Brain microvascular endothelial cell (primary cell): ENCODE data around the gene ELMO1.

Experiments used
- DNase-seq: peaks from one replicate; pipeline ENCODE4 v3.0.0-alpha.2; 2020
- H3K27ac ChIP-seq: fragments of 250-450 bp; sonication (Bioruptor Pico); 2 replicates; pipeline ENCODE4 v1.5.1; 2020; ENCODE audit warnings: mild to moderate bottlenecking, moderate library complexity
- H3K27me3 ChIP-seq: fragments of 250-450 bp; sonication (Bioruptor Pico); replicated peaks from 2 replicates; pipeline ENCODE4 v1.5.1; 2020; ENCODE audit warnings: mild to moderate bottlenecking
- H3K36me3 ChIP-seq: fragments of 250-450 bp; sonication (Bioruptor Pico); replicated peaks from 2 replicates; pipeline ENCODE4 v1.5.1; 2020; ENCODE audit warnings: mild to moderate bottlenecking
- H3K4me3 ChIP-seq: 2 replicates; pipeline ENCODE4 v1.5.1; 2011; ENCODE audit warnings: low read depth, mild to moderate bottlenecking, control low read depth, low read length, moderate library complexity
- in situ Hi-C: cut with HindIII; loops from 2 replicates; pipeline ENCODE4 v1.10.0; 2017; ENCODE audit warnings: low sequenced_read_pairs, low pct_ligation_motif_present
- TF ChIP-seq, protein P1 (sequence below): IDR thresholded peaks from 2 replicates; pipeline ENCODE4 v1.5.1; 2011; ENCODE audit warnings: low read depth, mild to moderate bottlenecking, moderate library complexity, low read length, control low read depth, inconsistent platforms; ENCODE audit errors: missing control alignments

Gene ELMO1

DNA sequence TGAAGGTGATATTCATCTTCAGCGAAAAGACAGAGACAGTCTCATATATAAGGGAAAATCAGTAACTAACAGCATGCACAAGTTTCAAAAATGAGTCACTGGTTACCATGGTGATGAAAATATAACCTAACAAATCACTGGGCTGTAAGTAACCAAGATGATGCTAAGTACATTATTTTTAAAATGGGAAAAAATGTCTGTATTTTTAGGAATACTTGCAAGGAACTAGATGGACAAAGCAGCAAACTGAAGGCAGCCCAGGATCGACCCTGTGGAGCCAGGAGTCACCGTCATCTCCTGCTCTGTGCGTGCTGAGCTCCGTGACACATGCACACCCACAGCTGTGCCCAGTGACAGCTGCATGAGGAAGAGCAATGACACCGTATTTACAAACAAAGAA lies 137.3 kb downstream of the ELMO1 start:
- H3K27ac ChIP-seq: no peak overlapping the region
- no peak for DNase-seq
- no peak overlapping the region for H3K4me3 ChIP-seq
- TF ChIP-seq, protein P1, sequence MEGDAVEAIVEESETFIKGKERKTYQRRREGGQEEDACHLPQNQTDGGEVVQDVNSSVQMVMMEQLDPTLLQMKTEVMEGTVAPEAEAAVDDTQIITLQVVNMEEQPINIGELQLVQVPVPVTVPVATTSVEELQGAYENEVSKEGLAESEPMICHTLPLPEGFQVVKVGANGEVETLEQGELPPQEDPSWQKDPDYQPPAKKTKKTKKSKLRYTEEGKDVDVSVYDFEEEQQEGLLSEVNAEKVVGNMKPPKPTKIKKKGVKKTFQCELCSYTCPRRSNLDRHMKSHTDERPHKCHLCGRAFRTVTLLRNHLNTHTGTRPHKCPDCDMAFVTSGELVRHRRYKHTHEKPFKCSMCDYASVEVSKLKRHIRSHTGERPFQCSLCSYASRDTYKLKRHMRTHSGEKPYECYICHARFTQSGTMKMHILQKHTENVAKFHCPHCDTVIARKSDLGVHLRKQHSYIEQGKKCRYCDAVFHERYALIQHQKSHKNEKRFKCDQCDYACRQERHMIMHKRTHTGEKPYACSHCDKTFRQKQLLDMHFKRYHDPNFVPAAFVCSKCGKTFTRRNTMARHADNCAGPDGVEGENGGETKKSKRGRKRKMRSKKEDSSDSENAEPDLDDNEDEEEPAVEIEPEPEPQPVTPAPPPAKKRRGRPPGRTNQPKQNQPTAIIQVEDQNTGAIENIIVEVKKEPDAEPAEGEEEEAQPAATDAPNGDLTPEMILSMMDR: no peak
- H3K27me3 ChIP-seq: no peaks in the 10 kb centered on the region
- no peaks in the 10 kb centered on the region for H3K36me3 ChIP-seq
- in situ Hi-C loops: no loop called here

DNA sequence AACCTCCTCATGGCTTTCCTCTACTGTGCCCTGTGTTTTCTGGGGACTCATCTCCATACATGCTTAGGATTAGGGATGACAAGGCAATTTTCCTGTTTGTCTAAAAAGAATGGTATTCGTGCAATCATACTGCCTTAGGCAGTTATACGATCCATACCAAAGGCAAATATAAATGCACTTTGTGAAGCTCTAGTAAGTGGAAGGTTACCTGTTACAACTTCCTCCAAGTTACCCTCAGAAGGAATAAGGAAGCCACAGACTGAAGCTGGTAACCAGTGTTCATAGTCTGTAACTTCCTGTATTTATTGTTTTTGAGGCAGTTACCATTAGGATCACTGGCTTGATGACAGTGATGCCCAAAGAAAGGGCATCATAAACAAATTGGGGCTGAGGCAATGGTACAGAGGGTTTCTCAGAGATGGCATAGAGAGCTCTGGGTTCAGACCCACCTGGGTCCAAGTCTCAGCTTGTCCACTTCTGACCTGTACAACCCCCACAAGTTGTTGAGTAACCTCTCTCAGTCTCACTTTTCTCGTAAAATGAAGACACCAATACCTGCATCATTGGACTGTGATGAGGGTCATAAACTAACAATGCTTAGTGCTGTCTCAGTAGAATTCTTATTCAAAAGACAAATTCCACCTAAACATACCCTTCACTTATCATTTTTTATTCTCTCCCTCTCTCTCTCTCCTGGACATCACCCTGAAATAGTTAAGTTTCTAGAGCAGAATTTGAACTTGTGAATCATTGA lies 138.2 kb downstream of the ELMO1 start:
- no peaks in the 10 kb centered on the region for H3K27me3 ChIP-seq
- in situ Hi-C loops: no loop called here
- no peak for DNase-seq
- TF ChIP-seq, protein P1: no peak
- H3K36me3 ChIP-seq: no peaks in the 10 kb centered on the region
- no peak overlapping the region for H3K4me3 ChIP-seq
- H3K27ac ChIP-seq: no peak overlapping the region

DNA sequence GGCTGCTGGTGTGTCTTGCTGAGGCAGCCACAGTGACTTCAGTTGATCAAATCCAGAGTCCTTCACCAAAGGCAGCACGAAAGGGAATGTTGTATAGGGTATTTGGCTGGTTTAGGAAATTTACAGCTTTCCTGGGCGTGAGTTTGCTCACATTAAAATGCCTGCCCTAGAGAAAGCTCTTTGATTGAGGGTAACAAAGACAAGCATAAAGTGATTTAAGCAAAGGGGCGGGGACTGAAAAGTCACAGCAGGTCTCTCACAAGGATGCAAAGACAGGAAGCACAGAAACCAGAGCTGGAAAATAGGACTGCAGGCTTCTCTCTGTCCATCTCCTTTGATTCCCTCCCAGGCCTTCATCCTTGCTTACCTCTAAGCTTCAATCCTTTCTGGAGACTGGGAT lies 139.2 kb downstream of the ELMO1 start:
- Histone ChIP-seq H3K4me3 (no peak overlapping the region), H3K27ac (no peak overlapping the region), H3K36me3 (no peaks in the 10 kb centered on the region), H3K27me3 (no peaks in the 10 kb centered on the region)
- TF ChIP-seq, protein P1: no peak
- DNase-seq: no peak
- in situ Hi-C loops: no loop called here

DNA sequence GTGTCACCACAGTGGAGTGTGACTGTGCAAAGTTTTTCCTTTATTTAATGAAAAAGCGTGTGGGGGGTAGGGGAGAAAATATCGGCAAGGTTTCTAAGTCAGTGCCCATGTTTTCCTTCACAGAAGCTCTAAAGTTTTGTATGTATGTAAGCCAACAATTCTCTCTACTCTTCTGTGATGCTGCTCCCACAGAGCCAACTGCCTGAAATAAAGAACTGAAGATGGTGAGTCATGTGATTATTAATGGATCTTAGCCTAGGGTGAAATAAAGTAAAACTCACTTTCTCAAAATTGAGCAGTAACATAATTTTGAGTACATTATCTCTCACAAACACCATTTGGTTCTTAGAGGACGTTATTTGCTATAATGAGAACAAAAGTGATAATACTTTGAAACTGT lies 143.7 kb downstream of the ELMO1 start:
- Histone ChIP-seq H3K27ac (no peak overlapping the region), H3K27me3 (no peaks in the 10 kb centered on the region), H3K36me3 (no peaks in the 10 kb centered on the region), H3K4me3 (no peak overlapping the region)
- TF ChIP-seq, protein P1: no peak
- in situ Hi-C loops: no loop called here
- no peak for DNase-seq

- TF ChIP-seq, protein P1: no peak
- no peaks in the 10 kb centered on the region for H3K27me3 ChIP-seq
- H3K36me3 ChIP-seq: no peaks in the 10 kb centered on the region
- H3K4me3 ChIP-seq: no peak overlapping the region
- in situ Hi-C loops: no loop called here
- no peak for DNase-seq
- no peak overlapping the region for H3K27ac ChIP-seq
These were observed 151.1 kb downstream of the ELMO1 start for GRCh38 chr7:37297546-37297945.

DNA sequence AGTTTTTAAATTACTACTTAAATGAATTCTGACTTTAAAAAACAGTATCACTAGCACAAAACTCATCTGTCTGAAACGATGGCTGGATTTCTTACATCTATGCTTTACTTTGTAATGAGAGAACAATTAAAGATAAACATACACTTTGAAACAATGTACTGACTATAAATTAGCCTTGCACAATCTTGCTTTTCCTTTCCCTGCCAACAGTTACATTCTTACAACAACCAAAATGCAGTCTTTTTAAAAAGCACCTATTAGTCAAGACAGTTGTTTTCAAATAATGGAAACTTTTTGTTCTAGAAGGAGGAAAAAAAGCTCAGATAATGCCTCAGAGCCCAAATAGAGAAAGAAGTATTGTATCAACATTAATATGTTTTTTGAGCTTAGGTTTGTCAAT lies 153.3 kb downstream of the ELMO1 start:
- Histone ChIP-seq H3K27me3 (no peaks in the 10 kb centered on the region), H3K27ac (no peak overlapping the region), H3K36me3 (no peaks in the 10 kb centered on the region), H3K4me3 (no peak overlapping the region)
- in situ Hi-C loops: no loop called here
- TF ChIP-seq, protein P1: no peak
- no peak for DNase-seq
